Muscle of arm (tissue), 12 donors: ENCODE results near the gene CNTN2. TPM values are rescaled to one million over a fixed set of nuclear protein-coding genes. Genes with fewer than 3 reads are reported as not detected.

ENCODE experiments used
- DNase-seq: peaks from one replicate; pipeline ENCODE4 v3.0.0-alpha.2; 2013
- polyA plus RNA-seq, 12 donors: library from polyadenylated mRNA; unstranded; fragments of 120-200 nt; gene quantifications; one replicate each; pipeline ENCODE4 v1.2.1, GENCODE V29; 2013; ENCODE audit not compliant: insufficient read length in 12 of 12

The CNTN2 gene
- polyA plus RNA-seq, 12 donors, result 0.57 to 3.8 (median 0.68) TPM; not detected in 2

DNA sequence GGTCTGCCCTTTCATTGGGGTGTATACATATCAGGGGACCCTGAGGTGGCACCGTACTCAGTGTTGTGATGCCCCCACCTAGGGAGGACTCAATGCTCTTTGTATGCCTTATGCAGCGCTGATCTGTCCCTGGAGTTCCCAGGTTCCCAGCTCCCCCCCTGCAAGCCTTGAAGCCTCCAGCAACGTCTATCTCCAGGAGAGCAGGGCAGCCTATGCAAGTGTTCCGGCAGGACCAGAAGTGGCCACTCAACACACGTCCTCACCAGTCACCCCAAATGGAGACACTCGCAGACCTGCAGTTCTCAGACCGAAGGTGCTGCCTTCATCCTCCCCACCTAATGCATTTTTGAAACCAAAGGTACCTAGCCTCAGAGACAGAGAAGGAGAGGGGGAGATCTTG is 25.2 kb upstream of the CNTN2 start:
- DNase-seq, result no peak

DNA sequence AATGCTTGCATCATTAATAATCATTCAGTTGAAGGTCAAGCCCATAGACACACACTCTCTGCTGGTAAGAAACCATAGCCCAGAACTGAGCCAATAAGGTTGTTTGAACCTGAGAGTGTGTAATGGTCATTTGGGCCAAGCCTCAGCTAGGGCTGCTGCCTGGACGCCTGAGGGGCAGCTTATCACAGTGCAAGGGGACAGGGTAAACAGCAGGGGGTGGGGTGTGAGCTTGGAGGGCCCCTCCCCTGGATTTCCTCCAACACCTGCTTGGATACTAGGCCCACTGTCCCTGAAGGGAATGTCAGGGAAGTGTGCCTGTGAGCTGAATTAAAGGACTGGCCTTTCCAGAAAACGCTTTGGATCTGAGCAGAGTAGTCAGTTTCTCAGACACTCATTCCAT is 24.6 kb upstream of the CNTN2 start:
- DNase-seq, result no peak

DNA sequence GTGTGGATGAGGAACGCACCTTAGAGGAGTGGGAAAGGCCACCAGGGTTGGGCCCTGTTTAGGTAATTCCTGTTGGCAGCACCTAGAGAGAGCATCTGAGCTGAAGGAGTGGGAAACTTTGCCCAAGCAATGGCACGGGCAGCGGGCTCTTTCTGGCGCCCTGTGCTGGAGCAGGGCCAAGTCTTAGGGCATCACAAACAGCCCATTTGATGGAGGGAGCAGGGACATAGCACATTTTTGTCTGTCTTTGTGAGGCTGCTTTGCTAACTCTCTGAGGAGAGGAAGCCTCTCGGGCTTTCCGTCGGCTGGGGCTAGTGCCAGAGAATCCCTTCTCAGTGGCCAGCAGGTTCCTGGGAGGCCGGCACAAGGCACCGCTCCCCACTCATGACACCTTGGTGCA is 22.5 kb upstream of the CNTN2 start:
- no peak for DNase-seq

DNA sequence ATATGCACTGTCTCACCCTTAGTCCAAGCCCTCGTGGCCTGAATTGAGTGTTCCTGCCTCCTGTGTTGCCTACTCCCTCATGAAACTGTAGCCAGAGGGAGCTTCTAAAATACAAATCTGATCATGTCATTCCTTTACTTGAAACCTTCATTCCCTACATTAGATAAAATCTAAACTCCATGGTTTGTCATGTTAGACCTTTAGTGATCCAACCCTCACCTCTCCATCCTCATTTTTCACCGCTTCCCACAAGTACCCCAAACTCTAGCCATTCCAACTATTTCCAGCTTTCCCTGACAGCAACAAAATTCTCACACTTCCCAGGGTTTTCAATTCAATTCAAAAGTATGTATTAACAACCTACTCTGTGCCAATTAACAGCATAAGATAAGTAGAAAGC is 18.3 kb upstream of the CNTN2 start:
- no peak for DNase-seq

DNA sequence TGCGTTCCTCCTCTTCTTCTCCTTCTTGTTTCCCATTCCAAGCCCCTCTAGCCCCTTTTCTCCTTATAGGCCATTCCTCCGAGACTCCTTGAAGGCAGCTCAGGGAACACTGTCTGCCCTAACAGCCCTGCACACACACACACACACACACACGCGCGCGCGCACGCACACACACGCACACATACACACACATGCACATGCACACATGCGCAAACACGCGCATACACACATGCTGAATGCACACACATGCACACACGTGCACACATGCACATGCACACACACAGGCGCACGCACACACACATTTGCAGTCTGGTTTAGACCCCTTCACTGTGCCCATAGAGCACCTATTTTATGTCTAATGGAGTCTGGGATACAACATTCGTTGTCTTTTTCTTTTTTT is 17.8 kb upstream of the CNTN2 start:
- DNase-seq, result no peak

DNA sequence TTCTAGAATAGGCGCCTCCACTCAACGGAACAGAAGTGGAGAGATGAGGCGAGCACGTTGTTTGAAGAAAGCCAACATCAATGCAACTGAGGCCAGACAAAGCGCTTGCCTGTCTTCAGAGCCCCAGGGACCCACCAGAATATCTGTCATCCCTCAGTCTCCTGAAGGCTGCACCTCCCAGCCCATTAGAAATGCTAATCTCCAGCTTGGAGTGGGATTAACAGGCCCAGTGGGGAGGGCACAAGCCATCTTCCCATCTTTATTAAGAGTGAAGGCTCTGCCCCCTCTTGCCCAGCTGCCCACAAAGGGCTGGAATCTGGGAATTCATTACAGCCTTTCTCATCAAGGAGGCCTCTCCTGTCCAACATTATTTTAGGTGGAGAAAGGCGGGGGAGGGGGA is 16.8 kb upstream of the CNTN2 start:
- DNase-seq, result no peak

DNA sequence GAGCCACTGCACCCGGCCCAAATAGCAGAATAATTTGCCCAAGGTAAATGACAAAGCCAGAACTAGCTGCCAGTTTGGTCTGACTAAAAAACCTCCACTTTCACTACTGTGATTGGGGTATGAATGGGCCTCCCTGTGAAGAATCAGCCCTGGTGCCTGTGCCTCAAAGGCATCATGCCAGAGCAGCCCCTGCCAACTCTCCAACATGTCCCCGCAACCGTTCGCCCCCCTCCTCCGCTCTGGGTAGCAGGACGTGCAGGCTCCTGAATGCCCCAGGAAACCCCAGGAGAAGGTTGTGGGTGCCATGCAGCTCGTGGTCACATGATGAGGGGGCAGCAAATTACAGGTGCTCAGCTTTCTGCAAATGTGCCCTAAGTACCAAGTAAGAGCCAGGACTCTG is 14.6 kb upstream of the CNTN2 start:
- no peak for DNase-seq

GRCh38 chr1:205028924-205029323 is 14.1 kb upstream of the CNTN2 start:
- DNase-seq, result no peak

DNA sequence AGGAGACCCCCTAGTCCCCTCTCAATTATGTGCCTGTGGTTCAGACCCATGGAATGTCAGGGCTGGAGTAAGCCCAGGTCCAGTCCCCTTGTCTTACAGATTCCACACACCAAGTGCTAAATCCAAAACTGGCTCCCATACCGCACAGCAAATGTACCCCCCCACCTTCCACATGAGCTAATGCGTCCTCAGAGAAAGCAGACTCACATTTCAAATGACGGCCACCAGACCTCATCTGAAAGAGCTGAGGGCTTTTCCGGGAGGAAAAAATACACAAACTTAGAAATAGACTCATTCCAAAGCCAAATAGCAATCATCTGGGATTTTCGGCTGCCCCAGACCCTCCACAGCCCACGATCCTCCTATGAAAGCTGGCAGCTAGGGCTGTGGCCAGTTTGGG is 12.8 kb upstream of the CNTN2 start:
- DNase-seq, result no peak

DNA sequence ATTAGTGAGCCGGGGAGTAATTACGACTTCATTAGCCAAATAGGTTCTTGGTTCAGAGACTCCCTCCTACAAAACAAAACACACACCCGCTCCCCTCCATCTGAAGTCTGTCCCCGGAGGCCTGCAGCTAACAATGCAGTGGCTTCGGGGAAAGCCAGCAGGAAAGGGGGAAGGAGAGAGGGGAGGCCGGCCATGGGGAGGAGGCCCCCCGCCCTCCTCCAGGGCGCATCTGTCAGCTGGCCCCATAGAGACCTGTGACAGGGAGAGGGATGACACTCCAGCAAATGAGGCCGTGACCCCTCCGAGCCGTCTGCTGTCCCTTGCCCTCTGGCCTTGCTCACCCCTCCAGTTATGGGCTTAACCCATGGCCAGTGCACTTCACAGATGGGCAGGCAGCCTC is 12.1 kb upstream of the CNTN2 start:
- no peak for DNase-seq

- DNase-seq, result no peak
Observed at GRCh38 chr1:205032508-205032907, 10.5 kb upstream of the CNTN2 start.

DNA sequence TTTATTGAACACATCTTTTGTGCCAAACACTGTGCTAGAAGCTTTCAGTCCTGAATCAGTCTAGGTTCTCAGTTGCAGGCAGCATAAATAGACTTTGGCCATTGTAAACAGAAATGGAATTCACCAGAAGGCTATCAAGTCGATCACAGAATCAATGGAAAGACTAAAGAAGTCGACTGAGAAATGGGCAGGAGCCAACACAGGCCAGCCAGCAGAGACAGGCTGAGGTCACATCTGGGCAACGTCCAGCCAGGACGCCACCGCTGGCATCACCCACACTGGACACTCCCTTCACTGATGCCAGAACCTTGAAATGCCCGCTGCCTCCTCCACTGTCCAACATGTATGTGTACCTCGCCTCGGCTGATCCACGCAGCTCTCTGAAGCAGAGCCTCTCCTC is 5.5 kb upstream of the CNTN2 start:
- DNase-seq, result no peak

- no peak for DNase-seq
Observed at GRCh38 chr1:205038132-205038786, 4.8 kb upstream of the CNTN2 start.

DNA sequence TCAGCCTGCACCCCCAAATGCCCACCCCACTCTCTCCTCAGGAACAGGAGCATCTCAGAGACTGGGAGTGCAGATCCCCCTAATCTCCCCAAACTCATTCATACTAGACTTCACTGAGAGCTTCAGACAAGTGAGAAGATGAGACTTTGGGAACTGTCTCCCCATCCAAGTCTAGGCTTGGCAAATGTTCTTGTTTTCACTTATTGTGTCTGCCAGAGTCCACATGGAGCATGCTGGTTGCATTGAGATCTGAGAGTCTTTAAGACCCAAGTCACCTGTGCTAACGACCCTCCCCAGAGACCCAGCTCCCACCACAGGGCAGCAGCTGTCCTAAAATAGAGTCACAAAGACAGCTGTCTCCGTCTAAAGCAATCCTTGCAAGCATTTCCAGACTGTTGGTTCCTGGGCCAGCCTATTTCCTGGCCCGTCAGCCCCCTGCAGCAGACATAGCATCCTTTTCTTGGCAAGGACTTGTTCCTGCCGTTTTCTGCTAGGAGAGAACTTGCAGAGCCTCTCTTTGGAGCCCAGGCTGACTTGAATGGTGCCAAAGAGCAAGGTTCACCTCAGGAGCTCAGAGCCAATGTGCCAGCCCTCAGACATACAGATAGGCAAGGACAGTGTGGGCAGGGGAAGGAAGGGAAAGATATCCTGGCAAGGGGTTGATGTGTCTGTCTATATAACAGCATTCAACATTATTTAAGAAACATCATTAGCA is 1.9 kb upstream of the CNTN2 start:
- DNase-seq, result no peak

GRCh38 chr1:205041998-205042910 is 758 bp upstream of the CNTN2 start:
- DNase-seq, result no peak

DNA sequence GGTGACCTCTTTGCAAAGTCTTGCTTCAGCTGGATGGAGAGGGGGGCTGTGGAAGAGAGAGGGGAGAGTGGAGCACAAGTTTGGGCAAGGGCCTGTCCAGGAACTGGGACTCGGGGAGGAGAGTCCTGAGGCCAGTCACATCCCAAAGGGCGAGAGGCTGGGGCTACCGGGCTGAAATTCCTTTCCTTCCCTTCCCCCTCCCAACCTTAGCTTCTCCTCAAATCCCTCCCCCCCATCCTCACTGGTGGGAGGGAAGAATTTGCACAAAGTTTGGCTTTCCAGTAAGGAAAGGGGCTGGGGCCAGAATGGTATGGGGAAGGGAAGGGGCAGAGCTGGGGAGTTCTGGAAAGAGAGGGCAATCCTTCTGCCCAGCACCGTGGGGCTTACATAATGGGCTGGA is 854 bp downstream of the CNTN2 start:
- no peak for DNase-seq

- no peak for DNase-seq
Observed at GRCh38 chr1:205044741-205045140, 1.7 kb downstream of the CNTN2 start.

DNA sequence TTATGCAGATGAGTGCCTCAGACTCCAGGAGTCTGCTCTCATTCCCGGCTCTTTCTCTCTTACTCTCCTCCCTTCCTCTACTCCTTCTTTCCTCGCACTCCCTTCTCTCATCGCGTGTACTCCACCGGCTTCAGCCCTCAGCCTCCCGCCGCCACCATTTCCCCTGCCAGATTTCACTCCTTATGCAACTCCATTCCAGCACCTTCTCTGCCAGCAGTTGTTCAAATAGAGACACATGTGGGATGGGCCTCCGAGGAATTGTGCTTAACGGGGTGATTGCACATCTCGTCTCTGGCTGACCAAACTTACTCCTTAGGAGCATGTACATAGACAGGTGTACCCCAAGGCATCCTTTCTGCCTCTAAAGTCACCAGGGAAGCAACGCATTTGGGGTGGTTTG is 2.1 kb downstream of the CNTN2 start:
- DNase-seq, result no peak

DNA sequence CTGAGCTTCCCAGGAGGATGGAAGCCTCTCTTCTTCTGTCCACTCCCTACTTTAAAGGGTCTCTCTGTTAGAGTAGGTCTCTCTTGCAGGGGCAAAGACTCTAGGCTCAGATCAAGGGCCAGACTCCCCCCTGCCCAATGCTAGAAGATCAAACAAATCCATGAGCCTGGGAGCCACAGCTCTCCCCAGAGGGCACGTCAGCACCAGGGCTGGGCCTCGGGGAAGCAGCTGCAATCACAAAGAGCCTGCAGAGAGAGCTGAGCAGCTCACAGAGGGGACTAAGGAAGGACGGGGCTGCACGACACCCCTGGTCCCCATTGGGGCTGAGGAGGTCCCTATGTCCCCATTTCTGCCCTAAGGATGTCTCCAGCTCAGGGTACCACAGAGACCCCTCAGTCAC is 3.9 kb downstream of the CNTN2 start:
- DNase-seq, result no peak

DNA sequence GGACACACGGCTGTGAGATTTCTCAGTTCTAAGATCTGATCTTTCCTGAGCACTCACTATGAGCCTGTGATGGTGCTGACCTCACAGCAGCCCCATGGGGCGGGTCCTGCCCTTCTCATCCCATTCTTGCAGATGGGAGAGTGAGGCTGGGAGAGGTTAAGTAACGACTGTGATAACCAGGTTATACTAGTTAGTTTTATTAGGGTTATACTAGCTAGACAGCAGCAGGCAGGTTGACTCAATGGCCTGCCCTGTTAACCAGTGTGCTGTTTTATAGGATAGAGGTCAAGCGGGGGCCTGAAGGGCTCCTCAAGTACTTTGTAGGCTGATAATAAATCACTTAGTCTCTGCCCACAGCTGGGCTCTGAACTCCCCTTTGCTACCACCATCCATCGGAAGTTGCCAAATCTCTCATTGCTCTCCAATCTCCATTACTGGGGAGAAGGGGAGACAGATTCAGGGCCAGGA is 4.8 kb downstream of the CNTN2 start:
- no peak for DNase-seq

DNA sequence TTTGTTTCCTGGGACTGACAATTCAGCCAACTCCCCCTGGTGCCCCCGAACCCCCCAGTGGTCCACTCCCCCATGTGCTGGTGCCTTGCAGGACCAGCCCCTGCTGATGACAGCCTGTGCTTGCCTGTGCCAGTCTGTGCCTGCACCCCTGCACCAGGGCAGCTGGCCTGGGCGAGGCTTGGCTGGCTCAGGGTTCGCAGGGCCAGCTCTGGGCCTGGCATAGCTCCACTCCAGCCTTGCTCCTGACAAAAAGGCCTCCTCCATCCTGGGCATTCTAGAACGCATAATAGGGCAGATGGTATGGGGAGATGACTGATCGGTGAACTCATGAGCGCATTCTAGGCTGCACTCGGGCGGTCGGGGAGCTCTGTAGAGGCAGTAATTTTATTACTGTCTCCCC is 5.4 kb downstream of the CNTN2 start:
- no peak for DNase-seq

DNA sequence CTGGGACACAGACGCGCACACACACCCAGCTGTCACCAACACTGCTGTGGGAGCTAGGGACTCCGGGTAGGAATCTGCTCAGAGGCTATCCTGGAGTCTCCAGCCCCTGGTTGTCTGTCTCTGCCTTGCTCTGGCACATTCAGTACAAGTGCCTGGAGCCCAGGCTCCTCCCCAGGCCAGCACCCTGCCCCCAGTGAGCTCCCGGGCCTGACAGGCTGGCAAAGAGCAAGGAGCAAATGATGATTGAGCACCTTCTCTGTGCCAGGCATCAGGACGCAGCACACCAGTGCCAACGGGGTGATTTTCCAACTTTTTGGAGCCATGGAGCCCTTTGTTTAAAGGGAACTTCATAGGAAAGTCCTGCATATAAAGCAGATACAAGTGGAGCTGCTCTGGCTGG is 6.5 kb downstream of the CNTN2 start:
- no peak for DNase-seq

GRCh38 chr1:205052690-205053089 is 9.7 kb downstream of the CNTN2 start:
- DNase-seq, result no peak
